Colonic mucosa (tissue), 4 donors: ENCODE data around the gene NOTUM. TPM values are rescaled to one million over a fixed set of nuclear protein-coding genes. Genes with fewer than 3 reads are reported as not detected.

ENCODE experiments used
- DNase-seq: peaks from one replicate; pipeline ENCODE4 v3.0.0-alpha.2; 2020
- H3K27ac ChIP-seq: fragments of 200-600 bp; one replicate; pipeline ENCODE4 v1.8.0; 2021
- H3K27me3 ChIP-seq: fragments of 200-600 bp; one replicate; pipeline ENCODE4 v1.8.0; 2021
- H3K36me3 ChIP-seq: fragments of 200-600 bp; one replicate; pipeline ENCODE4 v1.8.0; 2021
- H3K4me1 ChIP-seq: fragments of 200-600 bp; one replicate; pipeline ENCODE4 v1.8.0; 2021; ENCODE audit warnings: mild to moderate bottlenecking
- H3K4me3 ChIP-seq: fragments of 200-600 bp; one replicate; pipeline ENCODE4 v1.8.0; 2021
- H3K9ac ChIP-seq, 2 donors: one replicate each; pipeline ENCODE4 v1.7.0; 2013; ENCODE audit warnings: control low read depth in 2 of 2, low read depth in 2 of 2, low read length in 2 of 2
- H3K9me3 ChIP-seq: fragments of 200-600 bp; one replicate; pipeline ENCODE4 v1.8.0; 2021
- intact Hi-C: fragments of 100-400 bp; cut with DNase I; formaldehyde crosslinking; loops from one replicate; pipeline ENCODE4 v1.14.1; 2022
- total RNA-seq, 2 donors: library from RNA; stranded (reverse); fragmentation: NEBNext Ultra II Directional in 1 of 2; extraction: Animal tissue kit (Norgen Biotek cat#: 25700) in 1 of 2; gene quantifications; one replicate each; pipeline ENCODE4 v1.2.1, GENCODE V29; 2021
- TF ChIP-seq, protein P1 (sequence below): fragments of 200-600 bp; IDR thresholded peaks from one replicate; pipeline ENCODE4 v1.8.0; 2022; ENCODE audit warnings: antibody characterized with exemption, mild to moderate bottlenecking
- donor health status: healthy.
- donor health status: DM: no; HTN: no; CAD: no.
- donor health status: DM: no; HTN: no; CAD: no.

NOTUM gene
- under 1 TPM in 1 of 2 donors, not detected in 1; 0.57 TPM for total RNA-seq

DNA sequence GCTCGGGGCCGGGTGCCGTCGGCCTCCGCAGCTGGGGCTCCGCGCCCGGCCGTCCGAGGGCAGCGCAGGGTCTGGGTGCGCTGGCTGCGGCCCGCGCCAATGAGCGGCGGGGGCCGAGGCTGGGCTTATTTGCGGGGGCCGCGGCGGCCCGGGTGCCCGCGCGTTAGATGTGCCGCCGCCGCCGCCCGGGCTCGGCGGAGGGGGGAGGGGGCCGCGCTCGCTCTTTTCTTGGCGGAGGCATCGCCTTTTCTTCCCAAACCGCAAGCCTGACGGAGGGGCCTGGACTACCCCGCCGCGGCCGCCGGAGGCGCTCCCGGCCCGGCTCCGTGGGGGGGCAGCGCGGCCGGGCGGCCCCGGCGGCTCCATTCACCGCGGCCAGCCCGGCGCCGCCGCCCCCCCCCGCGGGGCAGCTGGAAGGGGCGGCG is at the start of gene NOTUM:
TSS of gene NOTUM (minus strand) at position 101 of the 425 bp plus-strand sequence. CDS start 278 bp downstream, outside the sequence.
- intact Hi-C loops = no loop called here
- TF ChIP-seq, protein P1, sequence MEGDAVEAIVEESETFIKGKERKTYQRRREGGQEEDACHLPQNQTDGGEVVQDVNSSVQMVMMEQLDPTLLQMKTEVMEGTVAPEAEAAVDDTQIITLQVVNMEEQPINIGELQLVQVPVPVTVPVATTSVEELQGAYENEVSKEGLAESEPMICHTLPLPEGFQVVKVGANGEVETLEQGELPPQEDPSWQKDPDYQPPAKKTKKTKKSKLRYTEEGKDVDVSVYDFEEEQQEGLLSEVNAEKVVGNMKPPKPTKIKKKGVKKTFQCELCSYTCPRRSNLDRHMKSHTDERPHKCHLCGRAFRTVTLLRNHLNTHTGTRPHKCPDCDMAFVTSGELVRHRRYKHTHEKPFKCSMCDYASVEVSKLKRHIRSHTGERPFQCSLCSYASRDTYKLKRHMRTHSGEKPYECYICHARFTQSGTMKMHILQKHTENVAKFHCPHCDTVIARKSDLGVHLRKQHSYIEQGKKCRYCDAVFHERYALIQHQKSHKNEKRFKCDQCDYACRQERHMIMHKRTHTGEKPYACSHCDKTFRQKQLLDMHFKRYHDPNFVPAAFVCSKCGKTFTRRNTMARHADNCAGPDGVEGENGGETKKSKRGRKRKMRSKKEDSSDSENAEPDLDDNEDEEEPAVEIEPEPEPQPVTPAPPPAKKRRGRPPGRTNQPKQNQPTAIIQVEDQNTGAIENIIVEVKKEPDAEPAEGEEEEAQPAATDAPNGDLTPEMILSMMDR = no peak
- Histone ChIP-seq H3K9ac (peak within 1 kb of the TSS in 1 of 2 donors; percentile 35), H3K9me3 (no peaks in the 10 kb centered on the region), H3K4me3 (peak within 1 kb of the TSS; percentile 48), H3K27me3 (peaks cover 55% of the 10 kb centered on the region), H3K27ac (no peak within 1 kb of the TSS), H3K4me1 (peaks cover 8% of the 10 kb centered on the region), H3K36me3 (no peaks in the 10 kb centered on the region)
- no peak for DNase-seq

DNA sequence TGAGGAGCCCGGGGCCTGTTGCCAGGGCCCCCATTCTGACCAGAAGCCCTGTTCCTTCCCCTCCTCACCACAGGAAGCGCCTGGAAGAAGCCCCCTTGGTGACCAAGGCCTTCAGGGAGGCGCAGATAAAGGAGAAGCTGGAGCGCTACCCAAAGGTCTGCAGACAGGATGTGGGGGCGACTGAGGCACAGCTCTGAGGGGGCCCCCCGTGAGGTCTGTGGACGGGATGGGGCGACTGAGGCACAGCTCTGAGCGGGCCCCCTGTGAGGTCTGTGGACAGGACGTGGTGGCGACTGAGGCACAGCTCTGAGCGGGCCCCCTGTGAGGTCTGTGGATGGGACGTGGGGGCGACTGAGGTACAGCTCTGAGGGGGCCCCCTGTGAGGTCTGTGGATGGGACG is 48.4 kb upstream of the NOTUM start:
- no peaks in the 10 kb centered on the region for H3K27me3 ChIP-seq
- TF ChIP-seq, protein P1 = no peak
- H3K4me1 ChIP-seq = no peaks in the 10 kb centered on the region

DNA sequence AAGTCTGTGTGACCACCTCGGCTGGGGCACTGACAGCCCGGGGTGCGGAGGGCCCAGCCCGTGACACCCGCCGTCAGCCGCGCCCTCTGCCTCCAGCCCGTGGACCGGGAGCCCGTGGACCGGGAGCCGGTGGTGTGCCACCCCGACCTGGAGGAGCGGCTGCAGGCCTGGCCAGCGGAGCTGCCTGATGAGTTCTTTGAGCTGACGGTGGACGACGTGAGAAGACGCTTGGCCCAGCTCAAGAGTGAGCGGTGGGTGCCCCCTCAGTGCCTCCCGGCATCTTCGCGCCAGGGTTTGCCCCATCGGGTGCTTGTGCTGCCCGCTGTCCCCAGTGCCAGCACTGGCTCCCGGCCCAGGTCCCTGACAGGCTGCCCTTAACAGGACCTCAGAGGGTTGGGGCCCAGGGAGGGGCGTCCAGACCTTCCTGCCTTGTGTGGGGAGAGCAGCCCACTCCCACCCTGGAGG is 48.0 kb upstream of the NOTUM start:
- Histone ChIP-seq H3K27ac (no peak overlapping the region), H3K9me3 (no peaks in the 10 kb centered on the region), H3K9ac (no peak overlapping the region), H3K4me3 (no peak overlapping the region), H3K4me1 (no peaks in the 10 kb centered on the region), H3K27me3 (no peaks in the 10 kb centered on the region), H3K36me3 (no peaks in the 10 kb centered on the region)
- TF ChIP-seq, protein P1 = no peak
- intact Hi-C loops = no loop called here
- DNase-seq = no peak

More for the DNA sequence above, 48.4 kb upstream of the NOTUM start:
- Histone ChIP-seq H3K36me3 (no peaks in the 10 kb centered on the region), H3K9me3 (no peaks in the 10 kb centered on the region), H3K9ac (no peak overlapping the region), H3K27ac (no peak overlapping the region), H3K4me3 (no peak overlapping the region)
- intact Hi-C loops = no loop called here
- no peak for DNase-seq

DNA sequence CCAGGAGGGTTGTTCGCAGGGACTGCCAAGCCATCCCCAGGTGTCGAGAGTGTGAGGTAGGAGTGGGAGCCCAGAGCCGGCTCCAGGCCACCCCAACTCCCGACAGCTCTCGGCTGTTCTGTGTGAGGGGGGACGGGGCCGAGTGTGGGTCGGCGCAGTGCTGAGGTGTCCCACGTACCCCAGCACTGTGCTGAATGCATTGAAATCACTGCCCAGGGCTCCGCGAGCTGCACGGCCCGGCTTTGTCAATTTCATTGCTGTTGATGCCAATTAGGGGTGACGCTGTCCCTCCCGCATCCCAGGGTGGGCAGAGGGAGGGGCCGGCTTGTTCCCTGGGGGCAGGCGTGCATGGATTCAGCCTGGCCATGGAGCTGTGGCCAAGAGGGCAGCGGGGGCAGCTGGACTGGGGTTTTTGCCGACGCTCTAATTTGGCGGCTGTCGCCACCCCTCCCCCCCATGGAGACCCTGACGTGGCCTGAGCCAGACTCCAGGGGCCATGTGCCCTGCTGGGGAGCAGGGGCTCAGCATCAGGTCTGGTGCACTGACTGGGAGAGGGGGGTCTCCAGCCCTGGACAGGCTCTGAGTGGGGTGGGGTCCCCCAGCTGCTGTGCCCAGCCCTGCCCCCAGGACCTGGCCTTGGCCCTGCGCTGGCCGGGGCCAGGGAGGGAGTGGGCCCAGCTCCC is 47.4 kb upstream of the NOTUM start:
- DNase-seq = no peak
- Histone ChIP-seq H3K4me3 (no peak overlapping the region), H3K36me3 (no peaks in the 10 kb centered on the region), H3K27ac (no peak overlapping the region), H3K9me3 (no peaks in the 10 kb centered on the region), H3K9ac (no peak overlapping the region), H3K27me3 (no peaks in the 10 kb centered on the region), H3K4me1 (no peaks in the 10 kb centered on the region)
- intact Hi-C loops = no loop called here
- TF ChIP-seq, protein P1 = no peak

DNA sequence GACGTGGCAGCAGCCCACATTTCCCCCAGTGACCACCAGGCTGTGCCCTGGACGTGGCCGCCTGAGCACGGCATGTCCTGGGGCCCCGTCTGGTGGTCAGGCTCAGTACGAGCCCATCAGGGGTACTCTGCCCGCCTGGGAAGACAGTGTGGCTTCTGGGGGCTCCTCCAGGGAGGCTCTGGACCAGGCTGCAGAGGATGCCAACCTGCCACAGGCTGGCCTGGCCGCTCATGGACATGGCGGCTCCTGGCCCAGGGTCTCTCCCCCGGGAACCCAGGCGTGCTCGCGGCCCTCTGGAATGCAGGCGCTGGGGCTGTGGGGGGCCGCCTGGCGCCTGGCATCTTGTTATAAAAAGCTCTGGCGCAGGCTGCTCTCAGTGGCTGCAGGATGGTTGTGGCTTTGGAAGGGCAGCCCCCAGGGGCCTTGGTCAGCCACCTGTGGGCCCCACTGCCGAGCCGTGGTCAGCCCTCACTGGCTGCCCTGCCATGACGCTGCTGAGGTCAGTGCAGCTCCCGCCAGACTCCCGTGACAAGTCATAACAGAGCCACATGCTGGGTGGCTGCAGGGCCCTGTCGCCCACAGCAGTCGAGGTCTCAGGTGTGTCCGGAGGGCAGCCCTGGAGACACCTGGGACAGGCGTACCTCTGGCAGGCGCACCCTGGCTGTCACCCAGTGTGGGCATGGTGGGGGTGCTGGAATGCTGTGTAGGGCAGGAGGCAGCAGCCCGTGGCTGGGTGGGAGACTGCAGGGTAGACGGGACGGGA is 46.7 kb upstream of the NOTUM start:
- Histone ChIP-seq H3K4me3 (no peak overlapping the region), H3K9ac (no peak overlapping the region), H3K27ac (no peak overlapping the region), H3K36me3 (no peaks in the 10 kb centered on the region), H3K9me3 (no peaks in the 10 kb centered on the region), H3K27me3 (no peaks in the 10 kb centered on the region), H3K4me1 (no peaks in the 10 kb centered on the region)
- intact Hi-C loops = no loop called here
- TF ChIP-seq, protein P1 = no peak
- no peak for DNase-seq
